ENCODE results near the gene RC3H2. TPM values are rescaled to one million over a fixed set of nuclear protein-coding genes. Genes with fewer than 3 reads are reported as not detected.

RC3H2 gene
- total RNA-seq, 1 donor from 2014 or later: 71.7 TPM

DNA sequence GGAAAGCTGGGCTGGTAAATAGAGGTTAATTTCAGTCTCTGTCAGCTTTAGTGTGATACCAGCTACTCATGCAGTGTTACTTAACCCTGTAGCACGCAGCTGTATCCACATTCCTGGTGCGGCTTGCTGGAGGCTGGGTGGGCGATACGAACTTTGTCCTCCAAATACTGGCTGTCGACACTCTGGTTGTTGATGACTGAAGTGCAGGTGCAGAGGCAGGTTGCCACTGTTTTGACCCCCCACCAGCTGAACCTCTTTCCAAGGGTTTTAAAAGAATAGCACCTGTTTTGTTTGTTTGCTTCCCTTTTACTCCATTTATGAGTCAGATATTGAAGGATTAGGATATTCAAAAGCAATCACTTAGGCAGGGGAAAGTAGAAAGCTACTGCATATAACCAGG is 31.3 kb upstream of the RC3H2 start:
- peaks cover 3% of the 10 kb centered on the region for H3K9me3 Mint-ChIP-seq (ENCODE audit: unreplicated experiment)
- H3K4me3 Mint-ChIP-seq (ENCODE audit: unreplicated experiment): no peak overlapping the region
- DNase-seq: no peak
- no peak overlapping the region for H3K27ac Mint-ChIP-seq (ENCODE audit: unreplicated experiment)
- no peaks in the 10 kb centered on the region for H3K36me3 Mint-ChIP-seq (ENCODE audit: unreplicated experiment)
- peaks cover 3% of the 10 kb centered on the region for H3K4me1 Mint-ChIP-seq (ENCODE audit: low read depth, unreplicated experiment)
- TF ChIP-seq CTCF (IDR thresholded peaks at IDR 0.05; ENCODE audit: partially characterized antibody, unreplicated experiment): no peak
- peaks cover 4% of the 10 kb centered on the region for H3K27me3 Mint-ChIP-seq (ENCODE audit: unreplicated experiment)

DNA sequence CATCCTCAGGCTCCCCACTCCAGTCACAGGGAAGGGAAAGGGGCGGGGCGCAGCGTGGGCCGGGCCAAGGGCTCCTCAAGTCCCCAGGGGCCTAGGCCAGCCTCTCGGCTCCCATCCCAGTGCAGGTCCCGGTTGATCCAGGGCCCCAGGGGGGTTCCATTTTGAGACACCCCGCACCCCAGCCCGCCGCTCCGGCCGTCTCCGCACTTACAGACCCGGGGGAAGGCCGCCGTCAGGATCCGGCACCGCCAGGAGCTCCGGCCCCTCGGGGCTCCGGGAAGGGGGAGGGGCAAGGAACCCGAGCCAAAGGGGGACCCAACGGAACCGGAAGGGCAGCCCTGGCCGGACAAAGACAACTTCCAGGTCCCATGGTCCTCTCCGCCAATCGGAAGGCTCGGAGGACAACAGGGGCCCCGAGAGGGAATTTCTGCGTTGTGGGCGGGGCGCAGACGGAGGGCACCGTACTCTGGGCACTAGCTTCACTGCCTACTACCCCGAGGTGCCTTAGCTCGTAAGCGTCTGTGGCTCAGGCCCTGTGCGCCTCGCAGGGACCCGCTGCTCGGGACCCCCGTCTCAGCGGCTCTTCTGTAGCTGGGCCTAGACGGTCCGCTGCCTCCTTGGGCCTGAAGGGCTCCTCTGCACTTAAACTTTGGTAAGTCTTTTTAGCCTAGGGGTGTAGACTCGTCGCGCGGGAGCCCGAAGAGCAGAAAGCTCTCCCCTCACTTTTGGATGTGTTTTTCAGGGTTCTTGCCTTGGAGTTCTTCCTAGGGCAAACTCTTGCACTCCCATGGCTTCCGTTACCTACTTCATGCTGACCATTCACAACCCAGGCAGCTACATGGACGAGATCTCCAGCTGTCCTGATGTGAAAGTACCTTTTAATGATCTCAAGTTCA is 26.3 kb upstream of the RC3H2 start, which contains the start of gene ZBTB26:
TSS of gene ZBTB26 (minus strand) at position 287 of the 896 bp plus-strand sequence. CDS start 11,578 bp downstream, outside the sequence.
- Mint-ChIP-seq H3K4me1 (ENCODE audit: low read depth, unreplicated experiment) (peaks cover 3% of the 10 kb centered on the region), H3K4me3 (ENCODE audit: unreplicated experiment) (peak within 1 kb of the TSS; percentile 99), H3K9me3 (ENCODE audit: unreplicated experiment) (no peaks in the 10 kb centered on the region), H3K27ac (ENCODE audit: unreplicated experiment) (peak within 1 kb of the TSS; percentile 85), H3K27me3 (ENCODE audit: unreplicated experiment) (peaks cover 1% of the 10 kb centered on the region), H3K36me3 (ENCODE audit: unreplicated experiment) (no peaks in the 10 kb centered on the region)
- peak; percentile 94 for DNase-seq
- no peak for TF ChIP-seq CTCF (IDR thresholded peaks at IDR 0.05; ENCODE audit: partially characterized antibody, unreplicated experiment)

GRCh38 chr9:122930541-122931225 is 25.5 kb upstream of the RC3H2 start:
- no peak overlapping the region for H3K4me3 Mint-ChIP-seq (ENCODE audit: unreplicated experiment)
- no peak for TF ChIP-seq CTCF (IDR thresholded peaks at IDR 0.05; ENCODE audit: partially characterized antibody, unreplicated experiment)
- no peak overlapping the region for H3K27ac Mint-ChIP-seq (ENCODE audit: unreplicated experiment)
- no peak for DNase-seq
- H3K9me3 Mint-ChIP-seq (ENCODE audit: unreplicated experiment): no peaks in the 10 kb centered on the region
- no peaks in the 10 kb centered on the region for H3K27me3 Mint-ChIP-seq (ENCODE audit: unreplicated experiment)
- H3K4me1 Mint-ChIP-seq (ENCODE audit: low read depth, unreplicated experiment): peaks cover 3% of the 10 kb centered on the region
- no peaks in the 10 kb centered on the region for H3K36me3 Mint-ChIP-seq (ENCODE audit: unreplicated experiment)

GRCh38 chr9:122929796-122930354 is 24.7 kb upstream of the RC3H2 start:
- Mint-ChIP-seq H3K9me3 (ENCODE audit: unreplicated experiment) (no peaks in the 10 kb centered on the region), H3K4me1 (ENCODE audit: low read depth, unreplicated experiment) (peaks cover 3% of the 10 kb centered on the region), H3K27ac (ENCODE audit: unreplicated experiment) (no peak overlapping the region), H3K36me3 (ENCODE audit: unreplicated experiment) (no peaks in the 10 kb centered on the region), H3K27me3 (ENCODE audit: unreplicated experiment) (no peaks in the 10 kb centered on the region), H3K4me3 (ENCODE audit: unreplicated experiment) (no peak overlapping the region)
- no peak for TF ChIP-seq CTCF (IDR thresholded peaks at IDR 0.05; ENCODE audit: partially characterized antibody, unreplicated experiment)
- DNase-seq: no peak
